IMR-90 (cell line): ENCODE measurements around the gene TACC2. TPM values are rescaled to one million over a fixed set of nuclear protein-coding genes. Genes with fewer than 3 reads are reported as not detected.

Experiments
- ATAC-seq: fragments of 200-7000 bp; cut with Tn5 transposase; 2 replicates; pipeline ENCODE4 v1.9.1; 2020; ENCODE audit warnings: low read depth, mild to moderate bottlenecking, moderate library complexity
- BruUV-seq: library from RNA; stranded (reverse); fragments of 400-500 nt; replicated peaks from 2 replicates; lab custom pipeline; 2021; lab: Mats Ljungman, UMichigan
- CTCF ChIA-PET: fragments of 300-600 bp; formaldehyde crosslinking; extraction: SDS; loops from one replicate; lab custom pipeline; 2021; ENCODE audit warnings: antibody characterized with exemption; lab: Yijun Ruan, JAX
- POLR2A ChIA-PET: fragments of 300-600 bp; sonication (Branson Sonifier 250); formaldehyde crosslinking; loops from one replicate; lab custom pipeline; 2022; ENCODE audit warnings: antibody characterized with exemption; ENCODE audit not compliant: unreplicated experiment; lab: Charles Lee
- DNase-seq: peaks from one replicate; pipeline ENCODE4 v3.0.0; 2013
- H2AFZ ChIP-seq: replicated peaks from 2 replicates; pipeline ENCODE3; 2013; ENCODE audit warnings: low read length, mild to moderate bottlenecking; ENCODE audit not compliant: poor library complexity
- H2AK5ac ChIP-seq: 2 replicates; pipeline ENCODE4 v1.6.1; 2013; ENCODE audit warnings: low read depth, low read length, inconsistent platforms
- H2AK9ac ChIP-seq: replicated peaks from 2 replicates; pipeline ENCODE3; 2013; ENCODE audit warnings: mild to moderate bottlenecking, low read depth, low read length, moderate library complexity; ENCODE audit not compliant: poor library complexity
- H2BK120ac ChIP-seq: 2 replicates; pipeline ENCODE4 v1.6.1; 2013; ENCODE audit warnings: low read depth, low read length, inconsistent platforms
- H2BK15ac ChIP-seq: 3 replicates; pipeline ENCODE4 v1.6.1; 2013; ENCODE audit warnings: low read depth, low read length, inconsistent platforms
- H2BK20ac ChIP-seq: 2 replicates; pipeline ENCODE4 v1.6.1; 2013; ENCODE audit warnings: low read depth, mild to moderate bottlenecking, inconsistent platforms, low read length, moderate library complexity
- H2BK5ac ChIP-seq: 2 replicates; pipeline ENCODE4 v1.6.1; 2013; ENCODE audit warnings: mild to moderate bottlenecking, low read depth, low read length, inconsistent platforms; ENCODE audit not compliant: poor library complexity, severe bottlenecking
- H3K14ac ChIP-seq: replicated peaks from 2 replicates; pipeline ENCODE4 v1.6.1; 2013; ENCODE audit warnings: low read depth, low read length, inconsistent platforms
- H3K18ac ChIP-seq: 2 replicates; pipeline ENCODE4 v1.6.1; 2013; ENCODE audit warnings: low read depth, low read length, control low read depth
- H3K23ac ChIP-seq: 2 replicates; pipeline ENCODE4 v1.6.1; 2013; ENCODE audit warnings: low read depth, low read length, inconsistent platforms
- H3K27ac ChIP-seq: 2 replicates; pipeline ENCODE4 v1.5.1; 2013; ENCODE audit warnings: mild to moderate bottlenecking, control low read depth, low read length; ENCODE audit not compliant: insufficient read depth
- H3K27me3 ChIP-seq: 2 replicates; pipeline ENCODE4 v1.6.1; 2013; ENCODE audit warnings: low read length; ENCODE audit not compliant: control insufficient read depth, insufficient read depth
- H3K36me3 ChIP-seq: 2 replicates; pipeline ENCODE4 v1.6.1; 2013; ENCODE audit warnings: low read length, mixed read lengths; ENCODE audit not compliant: control insufficient read depth, insufficient read depth
- H3K4ac ChIP-seq: 2 replicates; pipeline ENCODE4 v1.6.1; 2013; ENCODE audit warnings: low read depth, low read length, inconsistent platforms
- H3K4me1 ChIP-seq: 2 replicates; pipeline ENCODE4 v1.6.1; 2013; ENCODE audit warnings: low read length, mixed read lengths; ENCODE audit not compliant: control insufficient read depth, insufficient read depth
- H3K4me2 ChIP-seq: 2 replicates; pipeline ENCODE4 v1.6.1; 2013; ENCODE audit warnings: low read depth, mild to moderate bottlenecking, control low read depth, low read length, moderate library complexity
- H3K4me3 ChIP-seq: 2 replicates; pipeline ENCODE4 v1.5.1; 2013; ENCODE audit warnings: low read depth, mild to moderate bottlenecking, control low read depth, low read length, moderate library complexity; ENCODE audit not compliant: insufficient read depth
- H3K56ac ChIP-seq: 2 replicates; pipeline ENCODE4 v1.6.1; 2013; ENCODE audit warnings: low read length, inconsistent platforms; ENCODE audit not compliant: insufficient read depth; ENCODE audit errors: extremely low read depth
- H3K79me1 ChIP-seq, 2 experiments: 2 replicates each; pipeline ENCODE4 v1.6.1; 2013; ENCODE audit warnings: low read length in 2 of 2, inconsistent platforms in 1 of 2, low read depth in 1 of 2
- H3K9ac ChIP-seq: 2 replicates; pipeline ENCODE4 v1.6.1; 2013; ENCODE audit warnings: low read depth, low read length, control low read depth
- H3K9me1 ChIP-seq: 2 replicates; pipeline ENCODE4 v1.6.1; 2013; ENCODE audit warnings: low read length, inconsistent platforms; ENCODE audit not compliant: insufficient read depth
- H3K9me3 ChIP-seq: 2 replicates; pipeline ENCODE4 v1.6.1; 2013; ENCODE audit warnings: low read length; ENCODE audit not compliant: control insufficient read depth, insufficient read depth
- H4K20me1 ChIP-seq: 2 replicates; pipeline ENCODE4 v1.6.1; 2013; ENCODE audit warnings: low read length, inconsistent platforms; ENCODE audit not compliant: insufficient read depth
- H4K5ac ChIP-seq: 2 replicates; pipeline ENCODE4 v1.6.1; 2013; ENCODE audit warnings: mild to moderate bottlenecking, low read depth, low read length, control low read depth
- H4K8ac ChIP-seq, 2 experiments: 2 replicates each; pipeline ENCODE4 v1.6.1; 2013; ENCODE audit warnings: low read depth in 2 of 2, low read length in 2 of 2, control low read depth in 1 of 2, inconsistent platforms in 1 of 2
- H4K91ac ChIP-seq: 2 replicates; pipeline ENCODE4 v1.6.1; 2013; ENCODE audit warnings: low read depth, low read length, inconsistent platforms; ENCODE audit not compliant: insufficient read depth
- CHD1 ChIP-seq: IDR thresholded peaks from 2 replicates; pipeline ENCODE4 v1.6.1; 2012; ENCODE audit warnings: low read depth, low read length, improper control_type of control experiment
- MAZ ChIP-seq: IDR thresholded peaks from 2 replicates; pipeline ENCODE4 v1.6.1; 2012; ENCODE audit warnings: low read depth, mild to moderate bottlenecking, low read length, improper control_type of control experiment, moderate library complexity, borderline replicate concordance
- RAD21 ChIP-seq: IDR thresholded peaks from 2 replicates; pipeline ENCODE4 v1.6.1; 2012; ENCODE audit warnings: low read length, improper control_type of control experiment
- RCOR1 ChIP-seq: IDR thresholded peaks from 2 replicates; pipeline ENCODE4 v1.6.1; 2012; ENCODE audit warnings: mild to moderate bottlenecking, low read length, improper control_type of control experiment; ENCODE audit not compliant: insufficient replicate concordance
- RFX5 ChIP-seq: IDR thresholded peaks from 2 replicates; pipeline ENCODE4 v1.8.0; 2012; ENCODE audit warnings: low read depth, mild to moderate bottlenecking, low read length, moderate library complexity
- WGBS, 2 experiments: methylation state at CpG; one replicate each; pipeline versions ENCODE4 v1.1.5 to v1.1.7; 2013; ENCODE audit warnings: missing lambda C conversion rate in 2 of 2; ENCODE audit not compliant: insufficient read length in 1 of 2; ENCODE audit errors: extremely low coverage in 2 of 2; 5-methylcytosine and 5-hydroxymethylcytosine counted together
- dilution Hi-C: fragments of 300-500 bp; cut with HindIII; formaldehyde crosslinking; loops from one replicate; pipeline ENCODE4 v1.14.3; 2018; ENCODE audit warnings: low sequenced_read_pairs; ENCODE audit not compliant: unreplicated experiment
- in situ Hi-C: fragments of 300-500 bp; cut with MboI; formaldehyde crosslinking; loops from 3 replicates; pipeline ENCODE4 v1.14.3; 2019; ENCODE audit warnings: low sequenced_read_pairs, inconsistent platforms, mixed read lengths
- intact Hi-C: fragments of 100-400 bp; cut with micrococcal nuclease; formaldehyde crosslinking; loops from 2 replicates; pipeline ENCODE4 v1.10.0; 2022
- polyA plus RNA-seq, 3 experiments: library from polyadenylated mRNA; depleted of rRNA; stranded (reverse); fragments of >200 nt; gene quantifications; 2 replicates each; pipeline ENCODE4 v1.2.3, GENCODE V29; 2012; ENCODE audit warnings: low replicate concordance in 1 of 3
- total RNA-seq: library from RNA; depleted of rRNA; stranded (reverse); fragments of >200 nt; gene quantifications from 2 replicates; pipeline ENCODE4 v1.2.3, GENCODE V29; 2012
- TF ChIP-seq, protein P1 (sequence below): fragments of 150-350 bp; IDR thresholded peaks from 2 replicates; pipeline ENCODE4 v1.6.1; 2017; ENCODE audit warnings: mild to moderate bottlenecking, antibody characterized with exemption, low read length, low read depth

The TACC2 gene
- total and polyA plus RNA-seq, 2 of the 4 experiments (the other 2 are of a cell fraction) = 2.9 to 15.4 TPM

GRCh38 chr10:122241836-122242235 is 252.9 kb downstream of the TACC2 start:
- H2AFZ ChIP-seq = no peak overlapping the region
- DNase-seq (no peak), ATAC-seq (no peak)
- no peaks in the 10 kb centered on the region for H3K9me3 ChIP-seq
- intact Hi-C loops (no loop called here), dilution Hi-C loops (no loop called here), in situ Hi-C loops (no loop called here)
- H4K8ac ChIP-seq = no peak overlapping the region
- H3K9ac ChIP-seq = no peak overlapping the region
- no peak overlapping the region for H2BK15ac ChIP-seq
- no peaks in the 10 kb centered on the region for H3K79me1 ChIP-seq
- no peaks in the 10 kb centered on the region for H3K9me1 ChIP-seq
- H2BK5ac ChIP-seq = no peak overlapping the region
- TF ChIP-seq, protein P1, sequence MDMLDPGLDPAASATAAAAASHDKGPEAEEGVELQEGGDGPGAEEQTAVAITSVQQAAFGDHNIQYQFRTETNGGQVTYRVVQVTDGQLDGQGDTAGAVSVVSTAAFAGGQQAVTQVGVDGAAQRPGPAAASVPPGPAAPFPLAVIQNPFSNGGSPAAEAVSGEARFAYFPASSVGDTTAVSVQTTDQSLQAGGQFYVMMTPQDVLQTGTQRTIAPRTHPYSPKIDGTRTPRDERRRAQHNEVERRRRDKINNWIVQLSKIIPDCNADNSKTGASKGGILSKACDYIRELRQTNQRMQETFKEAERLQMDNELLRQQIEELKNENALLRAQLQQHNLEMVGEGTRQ = no peak
- no peak for TF ChIP-seq RAD21
- TF ChIP-seq MAZ = no peak
- TF ChIP-seq CHD1 = no peak
- TF ChIP-seq RCOR1 = no peak
- no peak for TF ChIP-seq RFX5
- WGBS, 2 experiments = 93% methylated on average over 7 of the region's 8 CpGs; no CpG with 5 or more reads in 1 of the 2 experiments
- no peak overlapping the region for H2AK5ac ChIP-seq
- no peak overlapping the region for H3K4ac ChIP-seq
- no peak overlapping the region for H4K5ac ChIP-seq
- H3K56ac ChIP-seq = no peak overlapping the region
- H2BK20ac ChIP-seq = no peak overlapping the region
- H2AK9ac ChIP-seq = no peak overlapping the region
- POLR2A ChIA-PET = no interaction called here
- no peak overlapping the region for H3K4me3 ChIP-seq
- peaks cover 8% of the 10 kb centered on the region; the same call in 1 of the 2 replicates for H3K36me3 ChIP-seq
- no TSS peak for BruUV-seq
- no peak overlapping the region for H2BK120ac ChIP-seq
- H3K27me3 ChIP-seq = no peaks in the 10 kb centered on the region
- CTCF ChIA-PET = no interaction called here
- no peak overlapping the region for H4K91ac ChIP-seq
- no peaks in the 10 kb centered on the region for H4K20me1 ChIP-seq
- H3K14ac ChIP-seq = no peak overlapping the region
- no peaks in the 10 kb centered on the region for H3K4me1 ChIP-seq
- no peak overlapping the region for H3K27ac ChIP-seq
- no peak overlapping the region for H3K18ac ChIP-seq
- H3K23ac ChIP-seq = no peak overlapping the region
- H3K4me2 ChIP-seq = no peak overlapping the region
